ENCODE data around the gene CACNA1C.

The CACNA1C gene

DNA sequence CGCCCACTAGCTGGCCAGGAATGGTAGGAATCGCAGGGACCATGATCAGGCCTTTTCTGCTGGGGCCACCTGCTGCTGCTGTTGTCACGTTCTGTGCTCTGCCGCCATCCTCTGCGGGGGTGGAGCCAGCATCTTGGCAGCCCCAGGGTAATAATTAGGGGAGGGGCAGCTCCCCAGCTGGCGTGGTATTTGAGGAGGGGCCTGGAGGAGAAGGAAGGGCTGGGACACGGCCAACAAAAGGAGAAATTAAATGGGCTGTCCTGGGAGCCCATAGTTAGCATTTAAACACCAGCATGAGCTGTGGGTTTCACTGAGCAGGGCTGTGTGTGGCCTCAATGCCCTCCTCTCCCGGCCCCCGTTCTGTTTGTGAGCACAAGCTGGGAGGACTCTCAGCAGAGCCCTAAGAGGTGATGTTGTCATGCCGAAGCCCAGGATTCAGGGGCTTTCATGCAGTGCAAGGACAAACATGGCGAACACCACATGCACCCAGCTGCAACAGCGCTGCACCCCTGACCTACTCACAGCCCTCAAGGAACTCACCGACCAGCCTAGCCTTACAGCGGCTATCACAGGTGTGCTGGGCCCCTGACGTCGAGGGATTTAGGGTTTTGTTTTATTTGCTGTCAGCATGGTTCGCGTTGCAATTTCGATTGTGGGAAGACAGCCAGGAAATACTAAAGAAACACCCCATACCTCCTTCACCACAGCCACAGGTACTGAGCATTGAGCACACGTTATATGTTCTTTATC lies 324.3 kb downstream of the CACNA1C start:
- Histone ChIP-seq H3K36me3 (ENCODE audit: control insufficient read depth in 2 of 2, insufficient read depth in 2 of 2, low read length in 2 of 2) (no peaks in the 10 kb centered on the region), H3K4me1 (ENCODE audit: control insufficient read depth, insufficient read depth, low read length) (peaks cover 67% of the 10 kb centered on the region), H3K9ac (ENCODE audit: low read length in 2 of 2) (no peak overlapping the region), H3K4me3 (ENCODE audit: low read length in 2 of 2) (no peak overlapping the region), H3K9me3 (ENCODE audit: control insufficient read depth in 2 of 2, low read length in 2 of 2) (no peaks in the 10 kb centered on the region), H3K27me3 (ENCODE audit: control insufficient read depth in 1 of 2, insufficient read depth in 2 of 2, low read length in 2 of 2) (no peaks in the 10 kb centered on the region), H3K27ac (ENCODE audit: low read length) (peak overlapping the region; percentile 18)

DNA sequence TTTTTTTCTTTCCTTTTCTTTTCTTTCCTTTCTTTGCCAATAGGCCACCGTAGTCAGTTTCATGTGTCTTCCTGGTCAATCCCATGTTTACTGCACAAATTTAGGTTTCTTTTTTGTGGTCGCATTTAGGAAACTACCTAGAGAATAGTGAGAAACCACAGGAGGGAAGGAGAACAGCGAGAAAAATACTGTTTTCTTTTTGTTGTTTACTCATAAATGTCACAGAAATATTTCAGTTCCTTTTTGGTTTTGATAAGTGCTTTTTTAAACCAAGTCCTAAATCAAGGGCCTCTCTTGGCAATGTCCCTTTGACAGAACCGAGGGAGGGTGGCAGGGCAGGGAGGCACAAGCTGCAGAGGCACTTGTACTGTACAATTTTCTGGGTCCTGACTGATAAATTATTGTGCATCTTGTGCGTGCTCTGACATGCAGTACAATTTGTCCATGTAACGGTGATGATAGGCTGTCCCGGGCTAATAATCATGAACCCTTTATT lies 326.1 kb downstream of the CACNA1C start:
- Histone ChIP-seq H3K9ac (ENCODE audit: low read length in 2 of 2) (no peak overlapping the region), H3K4me1 (ENCODE audit: control insufficient read depth, insufficient read depth, low read length) (peaks cover 70% of the 10 kb centered on the region), H3K4me3 (ENCODE audit: low read length in 2 of 2) (no peak overlapping the region), H3K36me3 (ENCODE audit: control insufficient read depth in 2 of 2, insufficient read depth in 2 of 2, low read length in 2 of 2) (no peaks in the 10 kb centered on the region), H3K27ac (ENCODE audit: low read length) (peak overlapping the region; percentile 38), H3K9me3 (ENCODE audit: control insufficient read depth in 2 of 2, low read length in 2 of 2) (no peaks in the 10 kb centered on the region), H3K27me3 (ENCODE audit: control insufficient read depth in 1 of 2, insufficient read depth in 2 of 2, low read length in 2 of 2) (no peaks in the 10 kb centered on the region)

DNA sequence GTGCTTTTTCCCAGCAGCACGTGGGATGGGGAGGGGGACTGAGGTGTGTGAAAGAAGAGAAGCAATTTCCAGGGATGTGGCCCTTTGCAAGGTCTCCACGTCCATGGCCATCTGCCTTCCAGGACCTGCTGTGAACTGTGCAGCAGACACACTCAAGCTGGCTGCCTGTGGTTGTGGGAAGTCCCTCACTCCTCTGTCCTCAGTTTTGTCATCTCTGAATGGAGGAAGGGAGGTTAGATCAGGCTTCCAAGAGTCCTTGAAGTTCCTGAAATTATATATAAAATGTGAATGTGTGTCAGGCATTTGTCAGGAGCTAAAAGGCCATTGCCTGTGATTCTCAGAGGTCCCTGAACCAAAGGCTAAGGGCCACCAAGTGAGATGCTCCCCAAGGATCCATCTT lies 328.2 kb downstream of the CACNA1C start:
- Histone ChIP-seq H3K36me3 (ENCODE audit: control insufficient read depth in 2 of 2, insufficient read depth in 2 of 2, low read length in 2 of 2) (no peaks in the 10 kb centered on the region), H3K4me3 (ENCODE audit: low read length in 2 of 2) (no peak overlapping the region), H3K27me3 (ENCODE audit: control insufficient read depth in 1 of 2, insufficient read depth in 2 of 2, low read length in 2 of 2) (no peaks in the 10 kb centered on the region), H3K27ac (ENCODE audit: low read length) (peak overlapping the region; percentile 49), H3K4me1 (ENCODE audit: control insufficient read depth, insufficient read depth, low read length) (peaks cover 71% of the 10 kb centered on the region), H3K9me3 (ENCODE audit: control insufficient read depth in 2 of 2, low read length in 2 of 2) (no peaks in the 10 kb centered on the region), H3K9ac (ENCODE audit: low read length in 2 of 2) (no peak overlapping the region)

DNA sequence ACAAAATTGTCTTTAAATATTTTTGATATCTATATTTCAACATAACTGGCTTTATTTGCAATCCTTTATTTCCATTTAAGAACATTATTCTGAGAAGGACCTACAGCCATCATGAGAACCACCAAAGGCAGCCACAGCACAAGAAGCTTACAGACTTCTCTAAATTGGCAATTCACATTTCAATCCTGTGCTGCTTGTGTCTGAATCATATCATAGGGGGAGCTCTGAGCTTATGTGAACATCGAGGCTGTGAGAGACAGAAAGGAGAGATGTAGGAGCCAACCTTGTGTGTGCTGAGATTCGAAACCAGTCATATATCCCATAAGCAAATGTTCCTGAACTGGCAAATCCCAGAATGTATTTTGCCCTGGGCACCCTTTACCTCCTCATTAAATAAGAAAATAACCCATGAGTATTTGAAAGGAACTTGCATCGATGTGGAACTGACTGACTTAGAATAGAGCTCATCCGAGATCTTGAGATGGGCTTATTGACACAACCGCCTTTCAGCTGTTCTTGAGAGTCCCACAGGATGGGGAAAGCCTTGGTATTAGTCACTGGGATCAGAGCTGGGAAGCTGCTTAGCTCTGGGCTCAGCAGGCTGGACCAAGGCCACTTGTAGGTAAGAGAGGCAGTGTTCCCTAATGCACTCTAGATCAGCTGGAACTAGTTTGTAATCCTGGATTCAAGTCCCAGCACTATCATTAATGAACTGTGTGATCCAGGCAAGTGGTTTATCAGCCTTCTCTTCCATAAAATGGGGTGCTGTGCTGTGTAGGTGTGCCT lies 329.8 kb downstream of the CACNA1C start:
- Histone ChIP-seq H3K27me3 (ENCODE audit: control insufficient read depth in 1 of 2, insufficient read depth in 2 of 2, low read length in 2 of 2) (no peaks in the 10 kb centered on the region), H3K27ac (ENCODE audit: low read length) (peak overlapping the region; percentile 90), H3K9me3 (ENCODE audit: control insufficient read depth in 2 of 2, low read length in 2 of 2) (no peaks in the 10 kb centered on the region), H3K4me1 (ENCODE audit: control insufficient read depth, insufficient read depth, low read length) (peaks cover 68% of the 10 kb centered on the region), H3K9ac (ENCODE audit: low read length in 2 of 2) (no peak overlapping the region), H3K4me3 (ENCODE audit: low read length in 2 of 2) (peak overlapping the region in 1 of 2 donors; percentile 22), H3K36me3 (ENCODE audit: control insufficient read depth in 2 of 2, insufficient read depth in 2 of 2, low read length in 2 of 2) (no peaks in the 10 kb centered on the region)

DNA sequence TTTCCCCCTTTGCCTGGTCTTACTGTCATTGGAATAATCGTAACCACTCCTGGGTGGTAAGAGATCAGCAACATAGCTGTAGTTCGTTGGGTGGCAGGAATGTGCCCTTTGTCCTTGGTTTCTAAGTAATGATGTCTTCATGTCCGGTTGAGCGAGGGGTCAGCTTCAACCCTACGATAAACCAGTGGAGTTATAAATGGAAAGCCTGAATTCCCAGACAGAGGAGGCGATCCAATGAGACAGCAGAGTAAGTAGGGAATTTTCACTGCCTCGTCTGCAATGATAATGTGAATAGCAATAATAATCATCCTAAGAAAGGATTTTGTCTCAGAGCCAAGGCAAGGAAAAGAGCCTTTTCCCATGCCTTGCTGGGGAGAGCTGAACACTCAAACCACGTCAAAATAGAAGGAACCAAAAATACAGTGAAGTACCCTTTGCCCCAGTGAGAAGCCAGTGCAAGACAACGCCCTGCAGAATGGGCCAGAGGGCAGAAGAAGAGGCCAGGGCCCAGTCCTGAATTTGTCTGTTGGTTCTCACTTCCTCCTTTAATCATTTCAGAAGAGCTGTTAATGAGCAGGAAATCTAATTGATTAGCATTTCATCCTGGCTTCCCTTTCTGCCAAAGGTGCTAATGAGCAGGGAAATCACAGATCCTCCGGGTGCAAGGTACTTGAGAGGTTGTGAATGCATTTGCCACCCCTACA lies 330.7 kb downstream of the CACNA1C start:
- Histone ChIP-seq H3K27ac (ENCODE audit: low read length) (peak overlapping the region; percentile 90), H3K4me1 (ENCODE audit: control insufficient read depth, insufficient read depth, low read length) (peaks cover 64% of the 10 kb centered on the region), H3K4me3 (ENCODE audit: low read length in 2 of 2) (peak overlapping the region in 1 of 2 donors; percentile 22), H3K9ac (ENCODE audit: low read length in 2 of 2) (no peak overlapping the region), H3K36me3 (ENCODE audit: control insufficient read depth in 2 of 2, insufficient read depth in 2 of 2, low read length in 2 of 2) (no peaks in the 10 kb centered on the region), H3K27me3 (ENCODE audit: control insufficient read depth in 1 of 2, insufficient read depth in 2 of 2, low read length in 2 of 2) (no peaks in the 10 kb centered on the region), H3K9me3 (ENCODE audit: control insufficient read depth in 2 of 2, low read length in 2 of 2) (no peaks in the 10 kb centered on the region)

DNA sequence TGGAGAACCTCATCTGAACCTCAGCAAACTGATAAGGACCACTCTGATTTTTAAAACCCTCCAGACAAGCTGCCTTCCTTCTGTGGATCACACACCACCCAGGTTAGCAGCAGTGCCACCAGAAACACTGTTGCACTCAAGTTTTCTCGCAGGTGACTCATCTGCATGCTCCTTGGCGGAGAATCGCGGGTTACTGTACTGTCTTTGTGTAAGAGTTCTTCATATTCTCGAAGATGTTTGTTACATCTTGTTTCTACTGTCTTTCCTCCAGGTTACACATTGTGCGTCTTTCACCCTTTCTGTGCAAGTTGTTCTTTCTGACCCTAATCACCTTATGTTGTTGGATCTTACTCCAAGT lies 331.2 kb downstream of the CACNA1C start:
- H3K9ac ChIP-seq (ENCODE audit: low read length in 2 of 2): no peak overlapping the region
- H3K27me3 ChIP-seq (ENCODE audit: control insufficient read depth in 1 of 2, insufficient read depth in 2 of 2, low read length in 2 of 2): no peaks in the 10 kb centered on the region
- peak overlapping the region; percentile 90 for H3K27ac ChIP-seq (ENCODE audit: low read length)
- H3K4me3 ChIP-seq (ENCODE audit: low read length in 2 of 2): no peak overlapping the region
- H3K9me3 ChIP-seq (ENCODE audit: control insufficient read depth in 2 of 2, low read length in 2 of 2): no peaks in the 10 kb centered on the region
- H3K4me1 ChIP-seq (ENCODE audit: control insufficient read depth, insufficient read depth, low read length): peaks cover 61% of the 10 kb centered on the region
- H3K36me3 ChIP-seq (ENCODE audit: control insufficient read depth in 2 of 2, insufficient read depth in 2 of 2, low read length in 2 of 2): no peaks in the 10 kb centered on the region

DNA sequence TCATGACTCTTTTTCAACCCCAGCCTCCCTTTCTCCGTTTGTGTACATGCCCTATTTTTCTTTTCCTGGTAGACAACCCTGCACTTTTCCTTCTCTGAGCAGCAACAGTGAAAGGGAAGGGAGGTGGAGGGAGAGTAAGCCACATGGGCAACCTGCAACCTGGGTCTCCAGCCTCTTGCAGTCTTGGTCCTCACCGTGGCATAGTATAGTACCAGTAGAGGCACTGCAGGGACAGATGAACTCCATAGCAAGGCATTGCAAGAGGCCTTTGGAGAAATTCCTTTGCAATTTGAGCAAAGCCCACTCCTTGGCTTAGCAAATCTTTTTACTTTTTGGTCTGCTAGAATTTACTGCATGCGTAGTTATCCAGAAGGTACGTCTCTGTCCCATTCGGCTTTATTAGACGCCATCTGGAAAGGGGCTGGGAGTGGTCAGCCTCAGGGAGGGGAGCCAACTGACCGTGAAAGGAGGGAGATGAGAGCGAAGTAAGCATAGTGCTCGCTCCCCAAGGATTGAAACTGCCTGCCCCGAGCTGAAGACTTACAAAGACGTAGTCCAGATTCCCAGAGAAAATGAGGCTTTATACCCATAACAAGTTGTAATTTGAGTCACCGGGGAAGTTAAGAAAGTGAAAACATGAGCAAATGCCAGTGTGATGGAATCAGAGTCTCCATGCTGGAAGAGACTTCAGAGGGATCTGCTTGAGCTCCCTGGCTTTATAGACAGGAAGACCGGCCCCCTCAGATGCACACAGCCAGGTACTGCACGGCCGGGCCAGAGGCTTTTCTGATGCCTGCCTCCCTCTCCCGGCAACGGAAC lies 332.0 kb downstream of the CACNA1C start:
- Histone ChIP-seq H3K9ac (ENCODE audit: low read length in 2 of 2) (peak overlapping the region; percentile 13 to 46), H3K9me3 (ENCODE audit: control insufficient read depth in 2 of 2, low read length in 2 of 2) (no peaks in the 10 kb centered on the region), H3K4me3 (ENCODE audit: low read length in 2 of 2) (peak overlapping the region; percentile 5 to 56), H3K27ac (ENCODE audit: low read length) (peak overlapping the region; percentile 90), H3K27me3 (ENCODE audit: control insufficient read depth in 1 of 2, insufficient read depth in 2 of 2, low read length in 2 of 2) (no peaks in the 10 kb centered on the region), H3K36me3 (ENCODE audit: control insufficient read depth in 2 of 2, insufficient read depth in 2 of 2, low read length in 2 of 2) (no peaks in the 10 kb centered on the region), H3K4me1 (ENCODE audit: control insufficient read depth, insufficient read depth, low read length) (peaks cover 63% of the 10 kb centered on the region)

DNA sequence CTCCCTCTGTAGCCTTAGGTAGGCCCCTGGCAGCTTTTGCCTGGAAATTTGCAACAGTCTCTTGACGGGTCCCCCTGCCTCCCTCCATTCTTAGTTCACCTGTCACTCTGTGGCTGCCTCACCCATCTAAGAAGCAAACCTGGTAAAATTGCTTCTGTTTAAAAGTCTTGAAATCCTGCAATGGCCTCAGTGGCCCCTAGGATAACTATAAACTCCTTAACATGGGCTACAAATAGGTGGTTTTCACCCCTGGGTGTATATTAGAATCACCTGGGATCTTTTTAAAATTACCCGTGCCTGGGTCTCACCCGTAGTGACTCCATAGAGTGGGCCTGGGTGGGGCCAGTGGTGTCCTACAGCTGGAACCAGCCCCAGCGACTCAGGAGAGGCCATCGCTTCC lies 332.7 kb downstream of the CACNA1C start:
- peak overlapping the region; percentile 13 to 46 for H3K9ac ChIP-seq (ENCODE audit: low read length in 2 of 2)
- no peaks in the 10 kb centered on the region for H3K27me3 ChIP-seq (ENCODE audit: control insufficient read depth in 1 of 2, insufficient read depth in 2 of 2, low read length in 2 of 2)
- H3K9me3 ChIP-seq (ENCODE audit: control insufficient read depth in 2 of 2, low read length in 2 of 2): no peaks in the 10 kb centered on the region
- peaks cover 59% of the 10 kb centered on the region for H3K4me1 ChIP-seq (ENCODE audit: control insufficient read depth, insufficient read depth, low read length)
- H3K27ac ChIP-seq (ENCODE audit: low read length): peak overlapping the region; percentile 90
- H3K4me3 ChIP-seq (ENCODE audit: low read length in 2 of 2): peak overlapping the region in 1 of 2 donors; percentile 56
- no peaks in the 10 kb centered on the region for H3K36me3 ChIP-seq (ENCODE audit: control insufficient read depth in 2 of 2, insufficient read depth in 2 of 2, low read length in 2 of 2)

DNA sequence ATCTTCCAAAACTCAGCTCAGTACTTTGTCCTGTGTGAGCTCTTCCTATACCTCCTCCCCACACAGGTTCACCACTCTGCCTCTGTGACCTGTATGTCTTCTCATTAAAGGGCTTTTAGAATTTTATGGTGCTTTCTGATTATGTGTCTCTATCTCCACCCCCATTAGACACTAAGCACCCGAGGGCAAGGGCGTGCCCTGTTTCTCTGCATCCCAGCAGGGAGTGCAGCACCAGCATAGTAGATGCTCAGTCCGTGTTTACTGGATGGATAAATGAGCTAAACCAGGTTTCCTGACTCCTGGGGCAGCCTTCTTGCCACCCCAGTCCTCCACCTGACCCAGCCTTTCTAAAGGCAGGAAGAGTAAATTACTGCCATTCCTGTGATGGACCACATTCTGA lies 333.8 kb downstream of the CACNA1C start:
- Histone ChIP-seq H3K9me3 (ENCODE audit: control insufficient read depth in 2 of 2, low read length in 2 of 2) (no peaks in the 10 kb centered on the region), H3K4me3 (ENCODE audit: low read length in 2 of 2) (no peak overlapping the region), H3K27ac (ENCODE audit: low read length) (peak overlapping the region; percentile 24), H3K36me3 (ENCODE audit: control insufficient read depth in 2 of 2, insufficient read depth in 2 of 2, low read length in 2 of 2) (no peaks in the 10 kb centered on the region), H3K27me3 (ENCODE audit: control insufficient read depth in 1 of 2, insufficient read depth in 2 of 2, low read length in 2 of 2) (no peaks in the 10 kb centered on the region), H3K9ac (ENCODE audit: low read length in 2 of 2) (no peak overlapping the region), H3K4me1 (ENCODE audit: control insufficient read depth, insufficient read depth, low read length) (peaks cover 67% of the 10 kb centered on the region)
